ENCODE measurements around the gene YBX1. TPM values are rescaled to one million over a fixed set of nuclear protein-coding genes. Genes with fewer than 3 reads are reported as not detected.
"Not testable (repeated sequence)": the region's sequence is repeated elsewhere in the genome, so short reads cannot be mapped to it uniquely, and the experiment has no call there.

The YBX1 gene
- total RNA-seq, 4 donors from 2014 or later: 377 to 579 (median 441) TPM

DNA sequence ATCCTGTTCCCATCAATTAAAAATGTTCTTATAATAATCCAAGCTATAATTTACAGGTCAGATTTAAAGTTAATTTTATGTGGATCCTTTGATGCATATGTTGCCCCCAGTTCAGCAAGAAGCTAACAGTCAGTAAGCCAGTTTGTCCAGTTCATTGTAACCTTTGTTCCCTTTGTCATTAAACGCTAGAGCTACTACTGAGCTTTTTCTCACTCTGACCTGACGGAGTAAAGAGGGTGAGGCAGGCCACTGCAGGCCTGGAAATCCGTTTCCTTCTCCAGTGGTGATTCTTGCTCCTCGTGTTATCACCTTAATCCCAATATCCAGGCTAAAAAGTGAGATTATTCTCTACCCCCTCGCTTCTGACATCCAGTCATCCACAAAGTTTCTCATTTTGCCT is 10.2 kb downstream of the YBX1 start:
- TF ChIP-seq POLR2A (IDR thresholded peaks at IDR 0.05) (no peak), EP300 (IDR thresholded peaks at IDR 0.05) (no peak)
- Histone ChIP-seq H3K27ac (no peak overlapping the region), H3K9me3 (no peaks in the 10 kb centered on the region), H3K4me3 (no peak overlapping the region), H3K4me1 (peaks cover 0 to 70% (median 19%) of the 10 kb centered on the region in 4 donors), H3K36me3 (peaks cover 0 to 16% (median 0%) of the 10 kb centered on the region in 3 donors), H3K27me3 (no peaks in the 10 kb centered on the region)
- 40 to 62% methylated on average over 5 of the region's 5 CpGs for WGBS, 2 donors
- DNase-seq (ENCODE audit: low spot score in 2 of 2): no peak

DNA sequence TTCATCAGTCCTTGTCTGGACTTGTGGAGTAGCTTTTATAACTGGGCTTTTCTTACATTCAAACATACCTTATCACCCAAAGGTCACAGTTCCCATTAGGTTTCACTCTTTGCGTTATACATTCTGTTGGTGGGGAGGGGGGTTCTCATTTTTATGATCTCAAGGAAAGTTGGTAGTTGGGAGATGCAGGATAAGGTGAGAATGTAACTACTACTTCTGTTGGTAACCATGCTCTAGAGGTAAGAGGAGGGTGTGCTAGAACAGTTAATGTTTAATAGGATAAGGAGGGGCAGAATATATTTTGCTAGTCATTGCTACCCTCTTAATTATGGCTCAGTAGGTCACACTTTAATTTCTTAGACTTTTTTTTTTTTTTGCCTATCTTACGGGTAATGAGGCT is 10.7 kb downstream of the YBX1 start:
- Histone ChIP-seq H3K4me1 (peaks cover 0 to 65% (median 19%) of the 10 kb centered on the region in 4 donors), H3K4me3 (no peak overlapping the region), H3K9me3 (no peaks in the 10 kb centered on the region), H3K27ac (no peak overlapping the region), H3K36me3 (peaks cover 0 to 20% (median 0%) of the 10 kb centered on the region in 3 donors), H3K27me3 (no peaks in the 10 kb centered on the region)
- TF ChIP-seq POLR2A (IDR thresholded peaks at IDR 0.05): no peak
- TF ChIP-seq, protein P1, sequence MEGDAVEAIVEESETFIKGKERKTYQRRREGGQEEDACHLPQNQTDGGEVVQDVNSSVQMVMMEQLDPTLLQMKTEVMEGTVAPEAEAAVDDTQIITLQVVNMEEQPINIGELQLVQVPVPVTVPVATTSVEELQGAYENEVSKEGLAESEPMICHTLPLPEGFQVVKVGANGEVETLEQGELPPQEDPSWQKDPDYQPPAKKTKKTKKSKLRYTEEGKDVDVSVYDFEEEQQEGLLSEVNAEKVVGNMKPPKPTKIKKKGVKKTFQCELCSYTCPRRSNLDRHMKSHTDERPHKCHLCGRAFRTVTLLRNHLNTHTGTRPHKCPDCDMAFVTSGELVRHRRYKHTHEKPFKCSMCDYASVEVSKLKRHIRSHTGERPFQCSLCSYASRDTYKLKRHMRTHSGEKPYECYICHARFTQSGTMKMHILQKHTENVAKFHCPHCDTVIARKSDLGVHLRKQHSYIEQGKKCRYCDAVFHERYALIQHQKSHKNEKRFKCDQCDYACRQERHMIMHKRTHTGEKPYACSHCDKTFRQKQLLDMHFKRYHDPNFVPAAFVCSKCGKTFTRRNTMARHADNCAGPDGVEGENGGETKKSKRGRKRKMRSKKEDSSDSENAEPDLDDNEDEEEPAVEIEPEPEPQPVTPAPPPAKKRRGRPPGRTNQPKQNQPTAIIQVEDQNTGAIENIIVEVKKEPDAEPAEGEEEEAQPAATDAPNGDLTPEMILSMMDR (IDR thresholded peaks at IDR 0.05): no peak
- TF ChIP-seq EP300 (IDR thresholded peaks at IDR 0.05): no peak
- no peak for DNase-seq (ENCODE audit: low spot score in 2 of 2)
- 78 to 85% methylated on average over 2 of the region's 2 CpGs for WGBS, 2 donors

DNA sequence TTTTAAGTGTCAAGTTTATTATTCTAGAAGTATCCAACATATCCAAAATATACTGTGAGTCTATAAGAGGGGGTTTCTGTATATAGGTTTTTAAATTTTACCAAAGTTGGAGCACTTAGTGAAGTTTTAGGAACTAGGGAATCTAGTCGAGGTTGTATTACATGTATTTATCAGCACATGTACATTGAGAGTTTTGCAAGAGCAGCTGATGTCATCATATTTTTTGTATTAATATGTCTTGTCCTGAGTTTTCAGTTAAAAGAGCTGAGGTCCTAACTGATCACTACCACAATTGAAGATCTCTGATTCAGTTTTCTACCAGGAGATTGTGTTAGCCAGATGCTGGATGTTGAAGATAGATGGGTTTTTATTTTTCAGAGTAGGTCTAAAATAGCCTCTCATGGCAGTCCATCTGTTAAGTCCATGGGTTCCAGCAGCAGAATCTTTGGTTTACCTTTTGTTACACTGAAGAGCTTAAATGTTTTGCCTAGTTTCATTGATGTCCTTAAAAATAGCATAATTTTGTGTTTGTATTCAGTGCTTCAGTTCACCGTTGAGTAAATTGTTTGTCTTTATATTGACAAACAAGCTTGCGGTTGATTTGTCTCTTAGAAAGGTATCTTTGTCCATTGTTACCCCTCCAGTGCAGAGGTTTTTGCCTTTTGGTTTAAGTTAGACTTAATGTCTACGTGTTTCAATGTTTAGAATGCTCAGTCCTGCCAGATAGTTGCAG is 16.0 kb downstream of the YBX1 start:
- H3K4me1 ChIP-seq: peaks cover 0 to 14% (median 0%) of the 10 kb centered on the region in 4 donors
- 89 to 95% methylated on average over 4 of the region's 4 CpGs for WGBS, 2 donors
- H3K9me3 ChIP-seq: no peaks in the 10 kb centered on the region
- no peak for DNase-seq (ENCODE audit: low spot score in 2 of 2)
- H3K4me3 ChIP-seq: no peak overlapping the region
- no peak overlapping the region for H3K27ac ChIP-seq
- TF ChIP-seq POLR2A (IDR thresholded peaks at IDR 0.05) (no peak), EP300 (IDR thresholded peaks at IDR 0.05) (no peak)
- TF ChIP-seq, protein P1 (IDR thresholded peaks at IDR 0.05): no peak
- no peaks in the 10 kb centered on the region for H3K27me3 ChIP-seq
- peaks cover 0 to 74% (median 7%) of the 10 kb centered on the region in 3 donors for H3K36me3 ChIP-seq

DNA sequence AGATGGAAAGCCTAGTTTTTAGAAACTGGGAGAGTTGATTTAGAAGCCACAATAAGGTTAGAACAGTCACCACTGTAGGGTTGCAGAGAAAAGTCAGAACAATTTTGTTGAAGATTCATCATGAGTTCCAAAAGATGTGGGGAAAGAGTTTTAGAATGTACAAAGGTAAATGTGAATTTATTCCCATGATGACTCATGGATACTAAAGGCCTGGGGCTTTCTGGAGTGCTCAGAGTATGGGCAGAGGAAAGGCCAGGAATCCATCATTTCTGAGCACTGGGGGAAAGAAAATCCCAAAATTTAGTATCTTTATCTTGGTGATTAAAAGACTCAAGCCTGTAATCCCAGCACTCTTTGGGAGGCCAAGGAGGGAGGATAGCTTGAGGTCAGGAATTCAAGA is 17.8 kb downstream of the YBX1 start:
- H3K27ac ChIP-seq: no peak overlapping the region
- TF ChIP-seq POLR2A (IDR thresholded peaks at IDR 0.05): no peak
- H3K27me3 ChIP-seq: no peaks in the 10 kb centered on the region
- H3K36me3 ChIP-seq: peaks cover 0 to 88% (median 10%) of the 10 kb centered on the region in 3 donors
- no peaks in the 10 kb centered on the region for H3K9me3 ChIP-seq
- DNase-seq (ENCODE audit: low spot score in 2 of 2): no peak
- peaks cover 0 to 3% (median 0%) of the 10 kb centered on the region in 4 donors for H3K4me1 ChIP-seq
- no peak overlapping the region for H3K4me3 ChIP-seq

DNA sequence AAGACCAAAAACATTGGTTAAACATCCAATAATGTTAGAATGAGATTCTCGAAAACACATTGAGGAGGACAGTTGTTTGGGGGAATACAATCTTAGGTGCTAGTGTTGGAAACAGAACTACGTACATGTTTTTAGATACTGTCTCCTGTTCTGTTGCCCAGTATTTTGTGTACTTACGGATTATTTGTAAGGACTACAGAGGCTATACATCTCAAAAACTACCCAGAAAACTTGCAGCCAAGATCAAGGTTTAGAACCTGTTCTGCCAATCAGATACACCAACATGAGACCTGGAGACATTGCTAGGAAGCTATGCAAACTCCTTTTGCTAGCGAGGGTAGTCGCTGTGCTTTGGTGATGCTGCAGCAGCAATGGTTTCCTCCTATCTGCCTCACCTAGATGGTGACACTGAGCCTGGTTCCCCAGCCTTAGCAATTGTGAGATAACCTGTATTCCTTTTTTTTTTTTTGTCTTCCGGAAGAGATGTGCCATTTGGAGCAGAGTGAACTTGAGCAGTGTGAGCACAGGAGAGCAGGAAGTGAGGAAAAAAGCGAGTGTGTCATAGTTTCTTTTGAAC is 21.8 kb downstream of the YBX1 start:
- no peak overlapping the region for H3K27ac ChIP-seq
- peaks cover 0 to 6% (median 0%) of the 10 kb centered on the region in 4 donors for H3K9me3 ChIP-seq
- H3K36me3 ChIP-seq: peaks cover 0 to 99% (median 11%) of the 10 kb centered on the region in 3 donors
- H3K4me1 ChIP-seq: no peaks in the 10 kb centered on the region
- H3K4me3 ChIP-seq: no peak overlapping the region
- H3K27me3 ChIP-seq: no peaks in the 10 kb centered on the region
- no peak for DNase-seq (ENCODE audit: low spot score in 2 of 2)
- 82 to 87% methylated on average over 7 of the region's 7 CpGs for WGBS, 2 donors
- TF ChIP-seq POLR2A (IDR thresholded peaks at IDR 0.05): no peak
- TF ChIP-seq EP300 (IDR thresholded peaks at IDR 0.05): no peak
- TF ChIP-seq, protein P1 (IDR thresholded peaks at IDR 0.05): no peak

DNA sequence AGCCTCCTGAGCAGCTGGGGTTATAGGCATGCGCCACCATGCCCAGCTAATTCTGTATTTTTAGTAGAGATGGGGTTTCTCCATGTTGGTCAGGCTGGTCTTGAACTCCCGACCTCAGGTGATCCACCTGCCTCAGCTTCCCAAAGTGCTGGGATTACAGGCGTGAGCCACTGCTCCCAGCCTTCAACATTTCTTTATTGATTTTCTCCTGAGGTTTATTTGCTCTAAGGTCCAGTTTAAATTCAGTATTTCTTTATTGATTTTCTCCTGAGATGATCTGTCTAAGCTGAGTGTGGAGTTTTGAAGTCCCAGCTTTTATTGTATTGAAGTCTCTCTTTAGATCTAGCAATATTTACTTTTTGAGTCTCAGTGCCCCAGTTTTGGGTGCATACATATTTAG is 30.6 kb downstream of the YBX1 start:
- H3K36me3 ChIP-seq: peaks cover 0 to 83% (median 0%) of the 10 kb centered on the region in 3 donors
- not testable (repeated sequence) for H3K4me1 ChIP-seq; H3K27ac ChIP-seq; H3K27me3 ChIP-seq; H3K4me3 ChIP-seq; DNase-seq (ENCODE audit: low spot score in 2 of 2)
- peaks cover 0 to 23% (median 3%) of the 10 kb centered on the region in 4 donors for H3K9me3 ChIP-seq
- WGBS, 2 donors: 98 to 100% methylated on average over 3 of the region's 3 CpGs

All from tibial nerve (tissue), 4 donors.